HEK293T (cell line): ENCODE data around the gene MYCBPAP.

Source experiments
- CTCF ChIA-PET: fragments of 350-600 bp; formaldehyde crosslinking; extraction: SDS; loops from one replicate; lab custom pipeline; 2021; ENCODE audit warnings: antibody characterized with exemption, inconsistent platforms; lab: Yijun Ruan, JAX
- POLR2A ChIA-PET: fragments of 350-600 bp; formaldehyde crosslinking; extraction: SDS; loops from one replicate; lab custom pipeline; 2020; ENCODE audit warnings: antibody characterized with exemption, inconsistent platforms; lab: Yijun Ruan, JAX
- DNase-seq: peaks from one replicate; pipeline ENCODE4 v3.0.0; 2012; ENCODE audit warnings: mixed read lengths; ENCODE audit errors: extremely low spot score
- ARNT ChIP-seq: fragments of 450-650 bp; IDR thresholded peaks from 2 replicates; pipeline ENCODE4 v1.6.1; 2017; ENCODE audit warnings: mild to moderate bottlenecking
- BHLHE40 ChIP-seq: fragments of 450-650 bp; IDR thresholded peaks from 2 replicates; pipeline ENCODE4 v1.6.1; 2016; ENCODE audit warnings: mild to moderate bottlenecking, moderate library complexity, borderline replicate concordance
- CTBP1 ChIP-seq: fragments of 450-650 bp; IDR thresholded peaks from 2 replicates; pipeline ENCODE4 v1.6.1; 2016; ENCODE audit warnings: borderline replicate concordance
- ELF4 ChIP-seq: fragments of 450-650 bp; IDR thresholded peaks from 2 replicates; pipeline ENCODE4 v1.6.1; 2017; ENCODE audit warnings: antibody characterized with exemption
- FOXA1 ChIP-seq: fragments of 450-650 bp; IDR thresholded peaks from 2 replicates; pipeline ENCODE4 v1.6.1; 2016; ENCODE audit warnings: mild to moderate bottlenecking
- FOXK2 ChIP-seq: fragments of 450-650 bp; IDR thresholded peaks from 2 replicates; pipeline ENCODE4 v1.6.1; 2016; ENCODE audit warnings: mild to moderate bottlenecking
- FOXM1 ChIP-seq: fragments of 450-650 bp; IDR thresholded peaks from 2 replicates; pipeline ENCODE4 v1.6.1; 2017; ENCODE audit warnings: mild to moderate bottlenecking, borderline replicate concordance
- HDGF ChIP-seq: fragments of 450-650 bp; IDR thresholded peaks from 2 replicates; pipeline ENCODE4 v1.6.1; 2017; ENCODE audit warnings: antibody characterized with exemption, borderline replicate concordance
- L3MBTL2 ChIP-seq: fragments of 450-650 bp; conservative IDR thresholded peaks from 2 replicates; pipeline ENCODE4 v1.6.1; 2016; ENCODE audit warnings: mild to moderate bottlenecking
- LEF1 ChIP-seq: fragments of 450-650 bp; IDR thresholded peaks from 2 replicates; pipeline ENCODE4 v1.6.1; 2017; ENCODE audit warnings: mild to moderate bottlenecking, borderline replicate concordance
- NFRKB ChIP-seq: fragments of 450-650 bp; IDR thresholded peaks from 2 replicates; pipeline ENCODE4 v1.6.1; 2016; ENCODE audit warnings: mild to moderate bottlenecking, moderate library complexity
- SP1 ChIP-seq: fragments of 450-650 bp; IDR thresholded peaks from 2 replicates; pipeline ENCODE4 v1.6.1; 2017
- SUZ12 ChIP-seq: fragments of 450-650 bp; IDR thresholded peaks from 2 replicates; pipeline ENCODE4 v1.6.1; 2016; ENCODE audit warnings: mild to moderate bottlenecking
- TARDBP ChIP-seq: fragments of 450-650 bp; IDR thresholded peaks from 2 replicates; pipeline ENCODE4 v1.6.1; 2016
- ZNF384 ChIP-seq: fragments of 450-650 bp; IDR thresholded peaks from 2 replicates; pipeline ENCODE4 v1.6.1; 2016
- TF ChIP-seq, protein P1 (sequence below): fragments of 450-650 bp; IDR thresholded peaks from 2 replicates; pipeline ENCODE4 v1.6.1; 2016

MYCBPAP gene

DNA sequence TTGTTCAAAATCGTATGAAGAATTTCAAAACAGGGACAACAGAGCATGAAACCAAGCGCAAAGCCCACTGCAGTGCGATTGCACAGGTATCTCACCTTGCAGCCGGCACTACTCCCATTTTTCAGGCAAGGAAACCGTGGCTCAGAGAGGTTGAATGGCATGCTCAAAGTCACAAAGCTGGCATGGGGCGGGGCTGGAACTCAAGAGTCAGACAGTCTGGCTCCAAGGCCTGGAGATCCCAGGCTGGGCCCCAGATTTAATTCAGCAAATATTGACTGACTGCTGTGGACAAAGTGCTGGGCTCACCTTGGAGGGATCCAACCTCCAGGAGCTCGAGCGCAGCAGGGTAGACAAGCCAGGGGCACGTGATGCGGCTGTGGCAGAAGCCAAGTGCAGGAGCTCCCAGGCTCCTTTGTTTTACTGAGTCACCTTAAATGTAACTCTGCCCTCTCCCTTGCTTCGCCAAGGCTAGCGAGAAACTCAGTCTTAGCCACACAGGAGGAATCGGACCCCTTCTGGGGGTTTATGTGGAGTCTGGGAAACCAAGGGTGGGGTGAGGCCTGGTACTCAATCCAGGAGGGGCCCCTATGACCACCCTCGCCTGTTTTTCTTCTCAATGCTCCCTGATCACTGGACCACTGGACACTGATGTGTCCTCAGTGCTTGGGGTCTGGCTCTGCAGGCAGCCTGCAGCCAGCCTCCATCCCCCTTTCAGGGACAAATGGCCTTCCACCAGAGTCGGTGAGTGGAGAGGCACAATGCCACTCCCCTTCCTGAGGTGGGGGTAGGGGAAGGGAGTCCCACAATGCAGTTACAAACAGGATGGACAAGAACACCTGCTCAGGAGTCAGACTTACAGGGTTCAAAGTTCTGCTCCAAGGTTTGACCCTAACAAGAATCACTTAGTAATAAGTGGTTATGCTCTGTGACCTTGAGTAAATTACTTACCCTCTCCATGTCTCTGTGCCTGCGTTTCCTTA lies 34.8 kb downstream of the MYCBPAP start:
- POLR2A ChIA-PET = interaction anchor here (0.9 to 1.7 kb wide), 14 partner anchors 11 to 323 kb away, joined by 3 to 17 read pairs (median 4); partner anchors contain the start of genes EPN3, LUC7L3 and TOB1

DNA sequence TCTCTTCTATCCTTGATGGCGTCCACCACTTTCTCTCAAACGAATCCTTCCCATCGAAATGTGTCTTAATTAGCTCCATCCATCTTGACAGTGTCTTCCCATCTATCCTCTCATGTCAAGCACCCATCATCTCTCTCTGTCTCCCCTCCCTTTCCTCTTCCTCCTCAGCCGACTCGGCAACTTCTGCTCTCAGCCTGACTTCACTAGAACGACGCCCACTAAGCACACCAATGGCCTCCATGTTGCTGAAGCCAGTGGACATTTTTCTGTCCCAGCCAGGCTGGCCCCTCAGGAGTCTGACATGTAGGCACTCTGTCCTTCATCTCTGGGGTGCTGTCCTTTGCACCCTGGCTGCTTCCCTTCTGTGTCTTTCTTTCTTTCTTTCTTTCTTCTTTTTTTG lies 36.3 kb downstream of the MYCBPAP start:
- ChIA-PET CTCF (interaction anchor here (0.9 kb wide), 1 partner anchor 82 kb away, joined by 6 read pairs; no protein-coding TSS in a partner anchor), POLR2A (interaction anchor here (0.9 to 1.3 kb wide), 2 partner anchors 65 to 151 kb away, joined by 3 to 4 read pairs; no protein-coding TSS in a partner anchor)
- TF ChIP-seq FOXM1 = no peak
- no peak for TF ChIP-seq SP1
- no peak for TF ChIP-seq L3MBTL2
- no peak for TF ChIP-seq CTBP1
- no peak for TF ChIP-seq FOXA1
- TF ChIP-seq ZNF384 = no peak
- TF ChIP-seq TARDBP = no peak
- TF ChIP-seq ARNT = no peak
- TF ChIP-seq, protein P1, sequence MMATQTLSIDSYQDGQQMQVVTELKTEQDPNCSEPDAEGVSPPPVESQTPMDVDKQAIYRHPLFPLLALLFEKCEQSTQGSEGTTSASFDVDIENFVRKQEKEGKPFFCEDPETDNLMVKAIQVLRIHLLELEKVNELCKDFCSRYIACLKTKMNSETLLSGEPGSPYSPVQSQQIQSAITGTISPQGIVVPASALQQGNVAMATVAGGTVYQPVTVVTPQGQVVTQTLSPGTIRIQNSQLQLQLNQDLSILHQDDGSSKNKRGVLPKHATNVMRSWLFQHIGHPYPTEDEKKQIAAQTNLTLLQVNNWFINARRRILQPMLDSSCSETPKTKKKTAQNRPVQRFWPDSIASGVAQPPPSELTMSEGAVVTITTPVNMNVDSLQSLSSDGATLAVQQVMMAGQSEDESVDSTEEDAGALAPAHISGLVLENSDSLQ = no peak
- no peak for TF ChIP-seq SUZ12
- DNase-seq = no peak

More for the DNA sequence above, 34.8 kb downstream of the MYCBPAP start:
- CTCF ChIA-PET = interaction anchor here (1.6 to 2.3 kb wide), 3 partner anchors 83 to 240 kb away, joined by 3 to 8 read pairs (median 6); no protein-coding TSS in a partner anchor
- no peak for TF ChIP-seq CTBP1
- TF ChIP-seq HDGF = no peak
- no peak for TF ChIP-seq TARDBP
- no peak for DNase-seq

DNA sequence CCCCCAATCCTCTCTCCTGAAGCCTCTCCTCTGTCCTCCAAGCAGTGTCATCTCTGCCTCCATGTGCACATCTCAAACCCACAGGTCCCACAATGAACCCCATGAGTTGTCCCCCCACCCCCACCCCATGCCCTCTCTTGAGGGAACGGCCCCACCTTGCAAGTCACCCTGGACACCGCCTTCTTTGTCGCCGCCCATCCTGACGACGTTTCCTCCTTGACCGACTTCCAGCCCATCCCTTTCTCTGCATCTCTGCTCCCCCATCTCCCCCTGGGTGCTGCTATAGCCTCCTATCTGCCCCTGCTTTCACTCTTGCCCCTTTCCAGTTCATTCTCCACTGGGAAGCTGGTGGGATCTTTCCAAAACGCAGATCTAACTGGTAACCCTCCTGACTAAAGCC lies 37.1 kb downstream of the MYCBPAP start:
- CTCF ChIA-PET = no interaction called here
- DNase-seq = no peak
- POLR2A ChIA-PET = no interaction called here
- TF ChIP-seq BHLHE40 (no peak), SP1 (no peak), FOXK2 (no peak), SUZ12 (no peak), CTBP1 (no peak), ZNF384 (no peak), LEF1 (no peak), FOXM1 (no peak), HDGF (no peak)
- TF ChIP-seq, protein P1 = no peak

DNA sequence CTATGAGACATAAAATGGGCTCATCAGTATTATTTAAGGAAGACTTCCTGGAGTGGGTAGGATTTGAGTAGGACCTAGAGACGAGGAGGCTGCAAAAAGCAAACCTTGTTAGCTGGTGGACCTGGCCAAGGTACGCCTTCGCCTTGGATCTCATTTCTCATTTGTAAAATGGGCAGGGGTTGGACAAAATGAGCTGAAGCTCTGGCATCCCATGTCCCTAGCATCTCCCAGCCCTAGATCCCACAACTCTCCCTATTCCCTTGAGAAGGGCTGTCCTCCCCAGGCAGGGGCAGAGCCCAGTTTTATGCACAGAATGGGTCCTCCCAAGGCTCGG lies 38.4 kb downstream of the MYCBPAP start:
- CTCF ChIA-PET = interaction anchor here (0.7 to 5.7 kb wide), 4 partner anchors 38 to 185 kb away, joined by 3 to 91 read pairs (median 4); no protein-coding TSS in a partner anchor
- POLR2A ChIA-PET = interaction anchor here (1.7 kb wide), 1 partner anchor 80 kb away, joined by 5 read pairs; no protein-coding TSS in a partner anchor
- TF ChIP-seq ELF4 (no peak), LEF1 (no peak), HDGF (no peak), NFRKB (no peak), ARNT (no peak), FOXA1 (no peak), FOXK2 (no peak), L3MBTL2 (no peak), SUZ12 (no peak), ZNF384 (no peak), BHLHE40 (no peak), FOXM1 (no peak), CTBP1 (no peak), TARDBP (no peak), SP1 (no peak)
- TF ChIP-seq, protein P1 = no peak
- no peak for DNase-seq

DNA sequence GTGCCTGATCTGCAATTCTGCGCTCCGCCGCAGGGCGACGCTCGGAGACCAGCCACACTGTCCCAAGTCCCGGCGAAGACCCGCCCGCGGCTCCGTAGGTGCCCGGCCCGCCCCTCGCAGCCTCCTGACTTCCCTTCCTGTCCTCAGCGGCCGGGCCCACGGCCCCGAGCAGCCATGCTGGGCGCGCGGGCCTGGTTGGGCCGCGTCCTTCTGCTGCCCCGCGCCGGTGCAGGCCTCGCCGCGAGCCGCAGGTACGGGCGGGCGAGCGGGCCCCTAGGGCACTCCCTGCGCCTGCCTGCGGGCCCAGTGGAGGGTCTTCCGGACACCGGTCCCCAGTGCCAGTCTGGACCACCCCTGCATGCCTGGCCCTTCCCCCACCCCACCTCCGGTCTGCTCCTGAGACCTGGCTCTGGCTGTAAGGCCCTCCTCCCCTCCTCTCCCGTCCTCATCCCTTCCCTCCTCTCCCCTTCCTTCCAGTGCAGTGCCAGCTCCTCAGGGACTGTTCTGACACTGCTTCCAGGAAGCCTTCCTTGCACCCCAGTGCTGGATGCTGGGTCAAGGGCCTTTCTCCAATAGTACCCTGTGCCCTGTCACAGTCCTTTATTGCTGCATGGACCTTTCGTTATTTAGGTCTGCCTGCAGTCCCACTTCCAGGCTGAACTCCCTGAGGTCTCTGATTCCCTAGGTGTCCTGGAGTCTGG lies 38.9 kb downstream of the MYCBPAP start, which contains the start of gene SPATA20:
SPATA20 (plus strand) TSS at position 140 of the 701 bp plus-strand sequence; CDS start at position 175, 35 bp downstream.
- POLR2A ChIA-PET = interaction anchor here (1.7 kb wide), 1 partner anchor 79 kb away, joined by 5 read pairs; no protein-coding TSS in a partner anchor
- DNase-seq = peak; percentile 90
- CTCF ChIA-PET = interaction anchor here (1.1 to 5.7 kb wide), 3 partner anchors 81 to 185 kb away, joined by 3 to 91 read pairs (median 5); no protein-coding TSS in a partner anchor
- TF ChIP-seq ZNF384 (no peak), L3MBTL2 (no peak), FOXA1 (no peak), FOXK2 (no peak), TARDBP (no peak)

DNA sequence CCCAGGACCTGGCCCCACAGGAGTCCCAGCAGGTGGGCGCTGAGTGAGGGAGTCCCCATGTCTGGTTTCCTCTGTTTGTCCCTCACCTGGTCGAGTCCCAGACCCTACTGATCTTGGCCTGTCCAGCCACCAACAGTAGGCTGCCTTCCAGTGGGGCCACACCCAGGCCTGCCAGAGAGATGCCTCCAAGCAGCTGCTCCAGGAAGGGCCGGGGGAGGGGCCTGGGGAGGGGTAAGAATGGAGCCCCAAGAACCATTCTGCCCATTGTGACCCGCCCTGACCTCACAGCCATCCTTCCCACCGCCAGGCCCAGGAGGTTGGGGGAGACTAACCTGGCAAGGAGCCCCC lies 39.5 kb downstream of the MYCBPAP start:
- ChIA-PET POLR2A (interaction anchor here (0.6 to 1.7 kb wide), 2 partner anchors 57 to 79 kb away, joined by 3 to 5 read pairs; no protein-coding TSS in a partner anchor), CTCF (interaction anchor here (5.7 kb wide), 1 partner anchor 80 kb away, joined by 91 read pairs; no protein-coding TSS in a partner anchor)
- DNase-seq = no peak
- TF ChIP-seq HDGF (no peak), ELF4 (no peak), FOXA1 (no peak), TARDBP (no peak), NFRKB (no peak), SUZ12 (no peak), SP1 (no peak), CTBP1 (no peak), FOXM1 (no peak)
- TF ChIP-seq, protein P1 = no peak
